ENCODE measurements around the gene LDLRAD4. TPM values are rescaled to one million over a fixed set of nuclear protein-coding genes. Genes with fewer than 3 reads are reported as not detected.

The LDLRAD4 gene
- total and polyA plus RNA-seq, 9 of the 15 experiments (the other 6 are each of a cell fraction or from before 2014, with no cell fraction given): 0.01 TPM; not detected in 8

DNA sequence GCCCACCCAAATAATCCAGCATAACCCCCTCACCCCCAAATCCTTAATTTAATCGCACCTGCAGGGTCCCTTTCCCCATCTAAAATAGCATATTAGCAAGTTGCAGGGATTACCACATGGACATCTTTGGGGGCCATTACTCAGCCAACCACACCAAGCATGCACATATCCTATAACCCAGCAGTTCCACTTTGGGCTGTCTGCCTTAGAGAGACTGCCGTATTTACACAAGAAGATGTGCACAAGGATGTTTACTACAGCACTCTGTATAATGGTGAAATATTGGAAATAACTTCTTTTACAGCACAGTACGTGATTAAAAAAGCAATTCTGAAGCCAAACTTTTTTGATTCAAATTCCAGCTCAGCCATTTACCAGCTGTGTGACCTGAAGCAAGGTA is 17.3 kb upstream of the LDLRAD4 start (continued):
- TF ChIP-seq, protein P1, sequence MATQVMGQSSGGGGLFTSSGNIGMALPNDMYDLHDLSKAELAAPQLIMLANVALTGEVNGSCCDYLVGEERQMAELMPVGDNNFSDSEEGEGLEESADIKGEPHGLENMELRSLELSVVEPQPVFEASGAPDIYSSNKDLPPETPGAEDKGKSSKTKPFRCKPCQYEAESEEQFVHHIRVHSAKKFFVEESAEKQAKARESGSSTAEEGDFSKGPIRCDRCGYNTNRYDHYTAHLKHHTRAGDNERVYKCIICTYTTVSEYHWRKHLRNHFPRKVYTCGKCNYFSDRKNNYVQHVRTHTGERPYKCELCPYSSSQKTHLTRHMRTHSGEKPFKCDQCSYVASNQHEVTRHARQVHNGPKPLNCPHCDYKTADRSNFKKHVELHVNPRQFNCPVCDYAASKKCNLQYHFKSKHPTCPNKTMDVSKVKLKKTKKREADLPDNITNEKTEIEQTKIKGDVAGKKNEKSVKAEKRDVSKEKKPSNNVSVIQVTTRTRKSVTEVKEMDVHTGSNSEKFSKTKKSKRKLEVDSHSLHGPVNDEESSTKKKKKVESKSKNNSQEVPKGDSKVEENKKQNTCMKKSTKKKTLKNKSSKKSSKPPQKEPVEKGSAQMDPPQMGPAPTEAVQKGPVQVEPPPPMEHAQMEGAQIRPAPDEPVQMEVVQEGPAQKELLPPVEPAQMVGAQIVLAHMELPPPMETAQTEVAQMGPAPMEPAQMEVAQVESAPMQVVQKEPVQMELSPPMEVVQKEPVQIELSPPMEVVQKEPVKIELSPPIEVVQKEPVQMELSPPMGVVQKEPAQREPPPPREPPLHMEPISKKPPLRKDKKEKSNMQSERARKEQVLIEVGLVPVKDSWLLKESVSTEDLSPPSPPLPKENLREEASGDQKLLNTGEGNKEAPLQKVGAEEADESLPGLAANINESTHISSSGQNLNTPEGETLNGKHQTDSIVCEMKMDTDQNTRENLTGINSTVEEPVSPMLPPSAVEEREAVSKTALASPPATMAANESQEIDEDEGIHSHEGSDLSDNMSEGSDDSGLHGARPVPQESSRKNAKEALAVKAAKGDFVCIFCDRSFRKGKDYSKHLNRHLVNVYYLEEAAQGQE (IDR thresholded peaks at IDR 0.05; ENCODE audit: borderline replicate concordance): no peak
- TF ChIP-seq, protein P1 (CRISPR knock-in tag; IDR thresholded peaks at IDR 0.05; ENCODE audit: low read depth): no peak
- TF ChIP-seq, protein P2, sequence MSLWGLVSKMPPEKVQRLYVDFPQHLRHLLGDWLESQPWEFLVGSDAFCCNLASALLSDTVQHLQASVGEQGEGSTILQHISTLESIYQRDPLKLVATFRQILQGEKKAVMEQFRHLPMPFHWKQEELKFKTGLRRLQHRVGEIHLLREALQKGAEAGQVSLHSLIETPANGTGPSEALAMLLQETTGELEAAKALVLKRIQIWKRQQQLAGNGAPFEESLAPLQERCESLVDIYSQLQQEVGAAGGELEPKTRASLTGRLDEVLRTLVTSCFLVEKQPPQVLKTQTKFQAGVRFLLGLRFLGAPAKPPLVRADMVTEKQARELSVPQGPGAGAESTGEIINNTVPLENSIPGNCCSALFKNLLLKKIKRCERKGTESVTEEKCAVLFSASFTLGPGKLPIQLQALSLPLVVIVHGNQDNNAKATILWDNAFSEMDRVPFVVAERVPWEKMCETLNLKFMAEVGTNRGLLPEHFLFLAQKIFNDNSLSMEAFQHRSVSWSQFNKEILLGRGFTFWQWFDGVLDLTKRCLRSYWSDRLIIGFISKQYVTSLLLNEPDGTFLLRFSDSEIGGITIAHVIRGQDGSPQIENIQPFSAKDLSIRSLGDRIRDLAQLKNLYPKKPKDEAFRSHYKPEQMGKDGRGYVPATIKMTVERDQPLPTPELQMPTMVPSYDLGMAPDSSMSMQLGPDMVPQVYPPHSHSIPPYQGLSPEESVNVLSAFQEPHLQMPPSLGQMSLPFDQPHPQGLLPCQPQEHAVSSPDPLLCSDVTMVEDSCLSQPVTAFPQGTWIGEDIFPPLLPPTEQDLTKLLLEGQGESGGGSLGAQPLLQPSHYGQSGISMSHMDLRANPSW (CRISPR knock-in tag; IDR thresholded peaks at IDR 0.05): no peak
- TF ChIP-seq ELF1 (tag; IDR thresholded peaks at IDR 0.05): no peak

Measured in K562 (cell line).